GM12801 (cell line): Measurements from ENCODE around the gene FAM98B.

Experiments used
- CTCF ChIP-seq: IDR thresholded peaks from one replicate; pipeline ENCODE4 v1.5.1; 2011; ENCODE audit warnings: control low read depth; ENCODE audit not compliant: insufficient read length; ENCODE audit errors: extremely low read depth

Gene FAM98B

GRCh38 chr15:38490242-38490922 lies 36.5 kb downstream of the FAM98B start:
- TF ChIP-seq CTCF = no peak

GRCh38 chr15:38496151-38496550 lies 42.2 kb downstream of the FAM98B start:
- no peak for TF ChIP-seq CTCF

GRCh38 chr15:38499651-38500050 lies 45.7 kb downstream of the FAM98B start:
- TF ChIP-seq CTCF = no peak

GRCh38 chr15:38503496-38503895 lies 49.6 kb downstream of the FAM98B start:
- no peak for TF ChIP-seq CTCF

- TF ChIP-seq CTCF = no peak
These were observed 50.9 kb downstream of the FAM98B start for GRCh38 chr15:38504680-38505467.

GRCh38 chr15:38506997-38507396 lies 53.1 kb downstream of the FAM98B start:
- TF ChIP-seq CTCF = no peak

- no peak for TF ChIP-seq CTCF
These were observed 53.6 kb downstream of the FAM98B start for GRCh38 chr15:38507570-38507969.
